Endothelial cell of umbilical vein (primary cell): ENCODE measurements around the gene SYNPO. TPM values are rescaled to one million over a fixed set of nuclear protein-coding genes. Genes with fewer than 3 reads are reported as not detected.

Experiments used
- BruUV-seq: library from RNA; stranded (reverse); fragments of 400-500 nt; replicated peaks from 2 replicates; lab custom pipeline; 2021; lab: Mats Ljungman, UMichigan
- CTCF ChIA-PET: fragments of 300-600, 350-600 bp; sonication (Branson Sonifier 250); formaldehyde crosslinking; loops from one replicate; lab custom pipeline; 2021; ENCODE audit warnings: antibody characterized with exemption, inconsistent platforms; lab: Charles Lee
- POLR2A ChIA-PET: fragments of 300-600, 350-600 bp; sonication (Branson Sonifier 250); formaldehyde crosslinking; loops from one replicate; lab custom pipeline; 2021; ENCODE audit warnings: antibody characterized with exemption, inconsistent platforms; lab: Charles Lee
- DNase-seq: peaks from one replicate; pipeline ENCODE4 v3.0.0-alpha.2; 2011; ENCODE audit warnings: low read depth, low spot score
- FAIRE-seq: peaks from 2 replicates; lab custom pipeline; 2011; peaks lifted over from hg19 to GRCh38; lab: Jason Lieb, UNC
- H2AFZ ChIP-seq: 2 replicates; pipeline ENCODE4 v1.6.0; 2012; ENCODE audit warnings: low read depth, low read length, control low read depth, inconsistent platforms
- H3K27ac ChIP-seq: 2 replicates; pipeline ENCODE4 v1.5.1; 2011; ENCODE audit warnings: low read depth, mild to moderate bottlenecking, control low read depth, low read length, moderate library complexity; ENCODE audit not compliant: insufficient read depth
- H3K27me3 ChIP-seq, 2 experiments: 2 replicates each; pipeline versions ENCODE4 v1.6.0 to v1.6.1; 2011; ENCODE audit warnings: low read length in 2 of 2, mixed read lengths in 1 of 2; ENCODE audit not compliant: control insufficient read depth in 2 of 2, insufficient read depth in 2 of 2
- H3K36me3 ChIP-seq, 2 experiments: 2 replicates in 1 of 2; 3 replicates in 1 of 2; pipeline ENCODE4 v1.5.1; 2011; ENCODE audit warnings: low read length in 2 of 2, mild to moderate bottlenecking in 1 of 2, moderate library complexity in 1 of 2; ENCODE audit not compliant: control insufficient read depth in 2 of 2, insufficient read depth in 2 of 2; ENCODE audit errors: extremely low read depth in 1 of 2
- H3K4me1 ChIP-seq: 3 replicates; pipeline ENCODE4 v1.5.1; 2011; ENCODE audit warnings: mild to moderate bottlenecking, low read length; ENCODE audit not compliant: control insufficient read depth, insufficient read depth; ENCODE audit errors: extremely low read depth
- H3K4me2 ChIP-seq: 2 replicates; pipeline ENCODE4 v1.6.1; 2011; ENCODE audit warnings: low read length, control low read depth, mixed read lengths; ENCODE audit not compliant: insufficient read depth
- H3K4me3 ChIP-seq, 3 experiments: fragments of 200-600 bp in 1 of 3; sonication (generic), shearing (Covaris generic) in 1 of 3; replicated peaks in 1 of 3; 2 replicates each; pipeline ENCODE4 v1.5.1; 2011 to 2016; ENCODE audit warnings: control low read depth in 3 of 3, low read length in 3 of 3, mild to moderate bottlenecking in 2 of 3, inconsistent platforms in 1 of 3, low read depth in 1 of 3, moderate library complexity in 1 of 3; ENCODE audit not compliant: insufficient read depth in 1 of 3
- H3K79me2 ChIP-seq: 2 replicates; pipeline ENCODE4 v1.6.0; 2012; ENCODE audit warnings: low read length, inconsistent platforms; ENCODE audit not compliant: control insufficient read depth, insufficient read depth
- H3K9ac ChIP-seq: replicated peaks from 2 replicates; pipeline ENCODE3; 2011; ENCODE audit warnings: low read length, control low read depth; ENCODE audit not compliant: insufficient read depth; ENCODE audit errors: extremely low read depth
- H3K9me1 ChIP-seq: replicated peaks from 3 replicates; pipeline ENCODE4 v1.6.0; 2011; ENCODE audit warnings: mild to moderate bottlenecking, low read length; ENCODE audit not compliant: control insufficient read depth, insufficient read depth; ENCODE audit errors: extremely low read depth
- H3K9me3 ChIP-seq: replicated peaks from 2 replicates; pipeline ENCODE4 v1.5.1; 2012; ENCODE audit warnings: low read length, inconsistent platforms; ENCODE audit not compliant: control insufficient read depth, insufficient read depth
- H4K20me1 ChIP-seq: replicated peaks from 2 replicates; pipeline ENCODE3; 2011; ENCODE audit warnings: mild to moderate bottlenecking, low read length; ENCODE audit not compliant: control insufficient read depth, insufficient read depth; ENCODE audit errors: extremely low read depth
- EZH2 ChIP-seq: IDR thresholded peaks from 2 replicates; pipeline ENCODE4 v1.6.1; 2012; ENCODE audit warnings: borderline replicate concordance, low read depth, mild to moderate bottlenecking, moderate library complexity, low read length, inconsistent platforms; ENCODE audit not compliant: severe bottlenecking
- FOS ChIP-seq: IDR thresholded peaks from 2 replicates; pipeline ENCODE4 v1.6.1; 2011; ENCODE audit warnings: mild to moderate bottlenecking, low read length, moderate library complexity, borderline replicate concordance; ENCODE audit not compliant: insufficient read depth
- GATA2 ChIP-seq: IDR thresholded peaks from 2 replicates; pipeline ENCODE4 v1.7.0; 2011; ENCODE audit warnings: low read depth, mild to moderate bottlenecking, moderate library complexity, mixed read lengths, low read length; ENCODE audit not compliant: insufficient read length, insufficient read depth
- JUN ChIP-seq: IDR thresholded peaks from 2 replicates; pipeline ENCODE4 v1.6.1; 2011; ENCODE audit warnings: borderline replicate concordance, low read depth; ENCODE audit not compliant: insufficient read length, insufficient read depth
- MYC ChIP-seq: IDR thresholded peaks from one replicate; pipeline ENCODE4 v1.6.1; 2011; ENCODE audit warnings: mild to moderate bottlenecking, low read depth, low read length
- POLR2A ChIP-seq: IDR thresholded peaks from 2 replicates; pipeline ENCODE4 v1.6.1; 2012; ENCODE audit warnings: low read depth, mild to moderate bottlenecking, control low read depth, low read length
- POLR2AphosphoS5 ChIP-seq: IDR thresholded peaks from 2 replicates; pipeline ENCODE4 v1.6.1; 2012; ENCODE audit warnings: low read depth, mild to moderate bottlenecking, control low read depth, low read length, moderate library complexity; ENCODE audit not compliant: insufficient read depth
- dilution Hi-C: fragments of 300-500 bp; cut with MboI; formaldehyde crosslinking; loops from one replicate; pipeline ENCODE4 v1.15.0; 2019; ENCODE audit warnings: low sequenced_read_pairs; ENCODE audit not compliant: extremely low pct_ligation_motif_present
- intact Hi-C: fragments of 100-400 bp; cut with micrococcal nuclease; formaldehyde crosslinking; loops from one replicate; pipeline ENCODE4 v1.10.0; 2022
- polyA plus RNA-seq, 4 experiments: library from polyadenylated mRNA; depleted of rRNA in 3 of 4; stranded (reverse) in 3 of 4; unstranded in 1 of 4; fragments of >200 nt; gene quantifications; 2 replicates each; pipeline versions ENCODE4 v1.2.1 to v1.2.3, GENCODE V29; 2011 to 2012; ENCODE audit warnings: missing spikeins in 1 of 4
- total RNA-seq: library from RNA; stranded (reverse); gene quantifications from 2 replicates; pipeline ENCODE4 v1.2.3, GENCODE V29; 2021
- TF ChIP-seq, protein P1 (sequence below), 2 donors: IDR thresholded peaks; 1 replicate in 1 of 2; 2 replicates in 1 of 2; pipeline ENCODE4 v1.5.1; 2011; ENCODE audit warnings: low read length in 2 of 2, mild to moderate bottlenecking in 2 of 2, moderate library complexity in 2 of 2, control low read depth in 1 of 2, inconsistent platforms in 1 of 2, low read depth in 1 of 2; ENCODE audit not compliant: insufficient read depth in 1 of 2; ENCODE audit errors: extremely low read depth in 1 of 2
- TF ChIP-seq, protein P2 (sequence below): IDR thresholded peaks from 2 replicates; pipeline ENCODE4 v1.6.1; 2011; ENCODE audit not compliant: insufficient read depth, insufficient read length

Gene SYNPO
- total and polyA plus RNA-seq, 2 donors (not counting 3 experiments of a cell fraction or from before 2014, with no cell fraction given): 68.4 to 121 TPM

DNA sequence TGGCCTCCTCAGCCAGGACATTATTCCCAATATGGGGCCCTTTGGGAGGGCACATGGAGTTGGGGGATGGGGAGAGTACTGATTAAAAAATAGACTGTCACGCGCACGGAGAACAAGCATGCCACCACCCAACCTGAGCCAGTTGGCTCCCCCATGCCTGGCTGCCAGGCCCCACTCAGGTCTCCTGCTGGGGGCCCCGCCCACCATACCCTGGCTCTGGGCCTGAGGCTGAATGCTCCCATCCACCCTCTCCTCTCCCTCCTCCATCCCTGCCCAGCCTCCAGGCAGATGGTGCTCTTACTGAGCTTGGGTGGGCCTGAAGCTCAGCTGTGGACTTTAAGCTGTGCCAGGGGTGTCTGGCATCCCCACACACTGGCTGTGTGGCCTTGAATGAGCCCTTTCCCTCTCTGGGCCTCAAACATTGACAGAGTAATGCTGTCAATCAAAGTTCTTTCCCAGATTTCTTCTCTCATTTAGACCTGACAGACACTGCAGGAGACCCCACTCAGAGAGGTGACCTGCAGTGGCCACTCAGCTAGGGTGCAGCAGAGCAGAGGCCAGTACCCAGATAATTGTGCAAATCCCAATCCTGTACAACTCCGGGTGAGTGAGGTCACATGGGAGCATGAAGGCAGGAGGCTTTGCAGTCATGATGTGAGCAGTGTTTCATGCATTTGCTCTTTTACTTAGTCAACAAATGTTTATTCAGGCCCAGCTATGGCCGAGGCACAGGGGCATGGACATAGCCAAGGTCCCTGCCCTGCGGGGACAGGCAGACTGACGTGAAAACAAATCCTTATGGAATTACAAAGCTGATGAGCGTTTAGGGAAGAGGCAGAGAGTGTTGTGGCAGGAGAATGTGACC, 9.8 kb upstream of the SYNPO start:
- BruUV-seq: no TSS peak
- no peak overlapping the region for H3K4me3 ChIP-seq
- H3K27ac ChIP-seq: no peak overlapping the region
- peaks cover 26% of the 10 kb centered on the region for H3K4me1 ChIP-seq
- no peaks in the 10 kb centered on the region for H3K27me3 ChIP-seq
- no peak overlapping the region for H3K9ac ChIP-seq
- no peaks in the 10 kb centered on the region for H3K9me3 ChIP-seq
- intact Hi-C loops (no loop called here), dilution Hi-C loops (no loop called here)
- DNase-seq (no peak), FAIRE-seq (no peak)
- H3K4me2 ChIP-seq: no peak overlapping the region
- TF ChIP-seq, protein P1, sequence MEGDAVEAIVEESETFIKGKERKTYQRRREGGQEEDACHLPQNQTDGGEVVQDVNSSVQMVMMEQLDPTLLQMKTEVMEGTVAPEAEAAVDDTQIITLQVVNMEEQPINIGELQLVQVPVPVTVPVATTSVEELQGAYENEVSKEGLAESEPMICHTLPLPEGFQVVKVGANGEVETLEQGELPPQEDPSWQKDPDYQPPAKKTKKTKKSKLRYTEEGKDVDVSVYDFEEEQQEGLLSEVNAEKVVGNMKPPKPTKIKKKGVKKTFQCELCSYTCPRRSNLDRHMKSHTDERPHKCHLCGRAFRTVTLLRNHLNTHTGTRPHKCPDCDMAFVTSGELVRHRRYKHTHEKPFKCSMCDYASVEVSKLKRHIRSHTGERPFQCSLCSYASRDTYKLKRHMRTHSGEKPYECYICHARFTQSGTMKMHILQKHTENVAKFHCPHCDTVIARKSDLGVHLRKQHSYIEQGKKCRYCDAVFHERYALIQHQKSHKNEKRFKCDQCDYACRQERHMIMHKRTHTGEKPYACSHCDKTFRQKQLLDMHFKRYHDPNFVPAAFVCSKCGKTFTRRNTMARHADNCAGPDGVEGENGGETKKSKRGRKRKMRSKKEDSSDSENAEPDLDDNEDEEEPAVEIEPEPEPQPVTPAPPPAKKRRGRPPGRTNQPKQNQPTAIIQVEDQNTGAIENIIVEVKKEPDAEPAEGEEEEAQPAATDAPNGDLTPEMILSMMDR (IDR thresholded peaks at IDR 0.05; ENCODE audit: extremely low read depth in 1 of 2, insufficient read depth in 1 of 2, low read depth in 1 of 2, low read length in 2 of 2): no peak
- no peak for TF ChIP-seq GATA2
- TF ChIP-seq EZH2: no peak
- no peak for TF ChIP-seq JUN
- TF ChIP-seq MYC: no peak
- TF ChIP-seq, protein P2, sequence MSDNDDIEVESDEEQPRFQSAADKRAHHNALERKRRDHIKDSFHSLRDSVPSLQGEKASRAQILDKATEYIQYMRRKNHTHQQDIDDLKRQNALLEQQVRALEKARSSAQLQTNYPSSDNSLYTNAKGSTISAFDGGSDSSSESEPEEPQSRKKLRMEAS: no peak
- no peak for TF ChIP-seq POLR2AphosphoS5
- TF ChIP-seq FOS: no peak
- no peak for TF ChIP-seq POLR2A
- ChIA-PET POLR2A (no interaction called here), CTCF (no interaction called here)
- peaks cover 0 to 21% of the 10 kb centered on the region in 2 experiments for H3K36me3 ChIP-seq
- no peaks in the 10 kb centered on the region for H3K79me2 ChIP-seq
- no peak overlapping the region for H2AFZ ChIP-seq
- H4K20me1 ChIP-seq: no peaks in the 10 kb centered on the region
- no peaks in the 10 kb centered on the region for H3K9me1 ChIP-seq
